ENCODE results near the gene PTK7.

The PTK7 gene

DNA sequence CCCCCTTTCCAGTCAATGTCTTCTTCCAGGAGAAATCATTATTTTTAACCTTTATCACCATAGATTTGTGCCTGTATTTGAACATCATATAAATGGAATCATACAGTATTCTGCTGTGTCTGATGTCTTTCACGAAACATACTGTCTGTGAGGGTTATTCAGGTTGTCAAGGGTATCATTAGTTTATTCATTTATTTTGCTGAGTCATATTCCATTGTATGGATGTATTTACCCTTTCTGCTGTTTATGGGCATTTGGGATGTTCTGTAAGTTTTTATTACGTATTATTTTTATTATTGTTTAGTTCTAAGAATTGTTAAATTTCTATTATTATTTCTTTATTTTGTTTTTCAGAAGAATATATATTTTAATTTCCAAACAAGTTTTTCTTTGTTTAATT, 131.2 kb downstream of the PTK7 start:
- no peak for DNase-seq (ENCODE audit: low read depth)

Data from fibroblast of gingiva (primary cell).